Lower lobe of right lung (tissue), 2 donors: Measurements from ENCODE around the gene FN3K. TPM values are rescaled to one million over a fixed set of nuclear protein-coding genes. Genes with fewer than 3 reads are reported as not detected.

Source experiments
- ATAC-seq, 2 donors: fragments of 200-7000 bp; cut with Tn5 transposase; one replicate each; pipeline ENCODE4 v1.9.1; 2020 to 2022; ENCODE audit warnings: mild to moderate bottlenecking in 2 of 2, moderate library complexity in 2 of 2
- DNase-seq: peaks from one replicate; pipeline ENCODE4 v3.0.0-alpha.2; 2020
- H3K27ac ChIP-seq: fragments of 200-600 bp; one replicate; pipeline ENCODE4 v1.8.0; 2022
- H3K27me3 ChIP-seq: fragments of 200-600 bp; one replicate; pipeline ENCODE4 v1.8.0; 2022; ENCODE audit warnings: low read depth
- H3K36me3 ChIP-seq: fragments of 200-600 bp; one replicate; pipeline ENCODE4 v1.8.0; 2022; ENCODE audit warnings: mild to moderate bottlenecking
- H3K4me1 ChIP-seq: fragments of 200-600 bp; one replicate; pipeline ENCODE4 v1.8.0; 2022
- H3K4me3 ChIP-seq: fragments of 200-600 bp; one replicate; pipeline ENCODE4 v1.8.0; 2022; ENCODE audit warnings: mild to moderate bottlenecking
- H3K9me3 ChIP-seq: fragments of 200-600 bp; one replicate; pipeline ENCODE4 v1.8.0; 2022
- intact Hi-C: fragments of 100-400 bp; cut with DNase I; formaldehyde crosslinking; loops from one replicate; pipeline ENCODE4 v1.11.0; 2022
- total RNA-seq: library from RNA; stranded (reverse); fragmentation: NEBNext Ultra II Directional; extraction: Animal tissue kit (Norgen Biotek cat#: 25700); gene quantifications from one replicate; pipeline ENCODE4 v1.2.1, GENCODE V29; 2021
- TF ChIP-seq, protein P1 (sequence below): fragments of 200-600 bp; IDR thresholded peaks from one replicate; pipeline ENCODE4 v1.8.0; 2022; ENCODE audit warnings: antibody characterized with exemption, mild to moderate bottlenecking
- donor health status: DM: no; HTN: yes; CAD: no; lungs with severe emphysema.

FN3K gene
- total RNA-seq, 1 donor from 2014 or later, result 27.9 TPM

DNA sequence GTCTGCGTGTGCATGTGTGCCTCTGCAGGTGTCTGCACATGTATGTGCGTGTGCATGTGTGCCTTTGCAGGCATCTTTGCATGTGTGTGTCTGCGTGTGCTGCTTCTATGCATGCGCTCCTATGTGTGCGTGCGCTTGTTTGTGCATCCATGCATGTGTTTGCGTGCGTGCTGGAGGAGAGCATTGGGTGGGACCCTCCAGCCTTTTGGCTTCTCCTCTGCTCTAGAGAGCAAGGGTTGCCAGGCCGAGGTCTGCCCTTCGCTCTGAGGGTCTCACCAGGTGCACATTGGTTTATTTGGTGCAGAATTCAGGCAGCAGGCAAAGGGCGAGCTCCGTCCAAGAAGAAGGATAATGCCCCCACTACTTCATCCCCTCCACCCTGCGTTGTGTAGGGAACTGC, 35.9 kb upstream of the FN3K start:
- intact Hi-C loops, result no loop called here
- H3K4me1 ChIP-seq, result peaks cover 17% of the 10 kb centered on the region
- peaks cover 6% of the 10 kb centered on the region for H3K9me3 ChIP-seq
- H3K27ac ChIP-seq, result no peak overlapping the region
- TF ChIP-seq, protein P1, sequence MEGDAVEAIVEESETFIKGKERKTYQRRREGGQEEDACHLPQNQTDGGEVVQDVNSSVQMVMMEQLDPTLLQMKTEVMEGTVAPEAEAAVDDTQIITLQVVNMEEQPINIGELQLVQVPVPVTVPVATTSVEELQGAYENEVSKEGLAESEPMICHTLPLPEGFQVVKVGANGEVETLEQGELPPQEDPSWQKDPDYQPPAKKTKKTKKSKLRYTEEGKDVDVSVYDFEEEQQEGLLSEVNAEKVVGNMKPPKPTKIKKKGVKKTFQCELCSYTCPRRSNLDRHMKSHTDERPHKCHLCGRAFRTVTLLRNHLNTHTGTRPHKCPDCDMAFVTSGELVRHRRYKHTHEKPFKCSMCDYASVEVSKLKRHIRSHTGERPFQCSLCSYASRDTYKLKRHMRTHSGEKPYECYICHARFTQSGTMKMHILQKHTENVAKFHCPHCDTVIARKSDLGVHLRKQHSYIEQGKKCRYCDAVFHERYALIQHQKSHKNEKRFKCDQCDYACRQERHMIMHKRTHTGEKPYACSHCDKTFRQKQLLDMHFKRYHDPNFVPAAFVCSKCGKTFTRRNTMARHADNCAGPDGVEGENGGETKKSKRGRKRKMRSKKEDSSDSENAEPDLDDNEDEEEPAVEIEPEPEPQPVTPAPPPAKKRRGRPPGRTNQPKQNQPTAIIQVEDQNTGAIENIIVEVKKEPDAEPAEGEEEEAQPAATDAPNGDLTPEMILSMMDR, result no peak
- H3K36me3 ChIP-seq, result no peaks in the 10 kb centered on the region
- peak overlapping the region; percentile 76 for H3K4me3 ChIP-seq
- no peak for ATAC-seq
- H3K27me3 ChIP-seq, result no peaks in the 10 kb centered on the region
- DNase-seq, result no peak

DNA sequence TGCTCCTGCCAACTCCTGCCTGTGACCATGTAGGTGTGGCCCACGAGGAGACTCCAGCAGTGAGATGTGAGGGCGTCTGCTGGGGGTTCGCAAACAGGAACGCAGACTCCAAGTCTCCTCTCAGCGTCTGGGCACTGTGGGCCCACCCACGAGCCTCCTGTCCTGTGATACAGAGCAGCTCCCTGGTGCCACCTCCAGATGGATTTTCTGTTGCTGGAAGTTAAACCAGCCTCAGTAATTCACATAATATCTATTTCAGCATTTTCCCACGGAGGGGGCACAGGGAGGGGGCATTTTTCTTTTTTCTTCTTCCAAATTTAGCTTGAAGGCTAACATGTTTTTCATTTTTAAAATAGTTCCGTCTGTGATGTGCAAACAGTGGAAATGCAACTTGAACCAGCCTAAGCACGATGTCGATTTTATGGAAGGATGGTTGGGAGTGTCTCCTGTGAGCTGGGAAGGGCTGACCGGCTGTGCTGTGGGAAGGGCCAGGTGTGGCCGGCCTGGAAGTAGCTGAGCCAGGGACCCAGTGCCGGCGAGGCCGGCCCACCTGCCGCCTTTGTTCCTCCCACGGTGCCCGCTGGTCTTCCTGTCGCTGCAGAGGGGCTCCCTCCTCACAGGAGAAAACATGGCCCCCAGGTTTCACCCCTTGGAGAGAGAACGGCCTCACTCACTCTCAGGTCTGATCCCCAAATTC, 33.0 kb upstream of the FN3K start:
- DNase-seq (peak; percentile 28), ATAC-seq (no peak)
- Histone ChIP-seq H3K27me3 (no peaks in the 10 kb centered on the region), H3K4me1 (peaks cover 9% of the 10 kb centered on the region), H3K4me3 (no peak overlapping the region), H3K9me3 (no peaks in the 10 kb centered on the region), H3K27ac (no peak overlapping the region), H3K36me3 (no peaks in the 10 kb centered on the region)
- TF ChIP-seq, protein P1, result no peak
- intact Hi-C loops, result no loop called here

DNA sequence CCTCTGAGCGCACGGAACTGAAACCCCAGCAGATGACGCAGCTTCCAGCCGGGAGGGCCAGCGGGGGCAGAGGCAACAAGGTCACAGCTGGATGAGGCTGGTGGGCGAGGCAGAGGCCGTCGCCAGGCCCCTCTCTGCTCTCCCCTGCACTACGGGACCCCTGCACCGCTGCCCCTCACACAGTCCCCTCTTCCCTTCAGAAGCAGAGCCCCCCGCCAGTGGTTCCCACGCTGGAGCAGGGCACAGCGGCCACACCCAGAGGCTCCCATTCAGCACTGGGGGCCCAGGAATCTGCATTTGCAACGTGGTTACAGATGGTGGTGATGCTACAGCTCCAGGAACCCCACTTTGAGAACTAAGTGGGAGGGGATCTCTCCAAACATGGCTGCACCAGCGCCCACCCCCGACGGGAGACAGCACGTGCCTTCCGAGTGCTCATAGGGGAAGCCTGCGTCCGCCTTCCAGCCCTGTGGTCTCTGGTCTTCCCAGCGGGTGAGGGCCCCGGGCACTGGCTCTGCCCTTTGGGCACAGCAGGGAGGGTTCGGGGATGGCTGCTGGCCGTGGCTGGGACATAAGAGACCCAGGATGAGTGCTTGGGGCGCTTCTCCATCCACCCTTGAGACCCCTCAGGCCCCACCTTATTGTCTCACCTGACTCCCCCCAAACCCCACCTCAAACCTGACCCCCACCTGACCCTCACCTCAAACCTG, 32.2 kb upstream of the FN3K start:
- TF ChIP-seq, protein P1, result no peak
- Histone ChIP-seq H3K4me1 (peaks cover 6% of the 10 kb centered on the region), H3K9me3 (no peaks in the 10 kb centered on the region), H3K4me3 (no peak overlapping the region), H3K27ac (no peak overlapping the region), H3K36me3 (no peaks in the 10 kb centered on the region), H3K27me3 (no peaks in the 10 kb centered on the region)
- ATAC-seq, result no peak
- intact Hi-C loops, result no loop called here
- DNase-seq, result peak; percentile 45

DNA sequence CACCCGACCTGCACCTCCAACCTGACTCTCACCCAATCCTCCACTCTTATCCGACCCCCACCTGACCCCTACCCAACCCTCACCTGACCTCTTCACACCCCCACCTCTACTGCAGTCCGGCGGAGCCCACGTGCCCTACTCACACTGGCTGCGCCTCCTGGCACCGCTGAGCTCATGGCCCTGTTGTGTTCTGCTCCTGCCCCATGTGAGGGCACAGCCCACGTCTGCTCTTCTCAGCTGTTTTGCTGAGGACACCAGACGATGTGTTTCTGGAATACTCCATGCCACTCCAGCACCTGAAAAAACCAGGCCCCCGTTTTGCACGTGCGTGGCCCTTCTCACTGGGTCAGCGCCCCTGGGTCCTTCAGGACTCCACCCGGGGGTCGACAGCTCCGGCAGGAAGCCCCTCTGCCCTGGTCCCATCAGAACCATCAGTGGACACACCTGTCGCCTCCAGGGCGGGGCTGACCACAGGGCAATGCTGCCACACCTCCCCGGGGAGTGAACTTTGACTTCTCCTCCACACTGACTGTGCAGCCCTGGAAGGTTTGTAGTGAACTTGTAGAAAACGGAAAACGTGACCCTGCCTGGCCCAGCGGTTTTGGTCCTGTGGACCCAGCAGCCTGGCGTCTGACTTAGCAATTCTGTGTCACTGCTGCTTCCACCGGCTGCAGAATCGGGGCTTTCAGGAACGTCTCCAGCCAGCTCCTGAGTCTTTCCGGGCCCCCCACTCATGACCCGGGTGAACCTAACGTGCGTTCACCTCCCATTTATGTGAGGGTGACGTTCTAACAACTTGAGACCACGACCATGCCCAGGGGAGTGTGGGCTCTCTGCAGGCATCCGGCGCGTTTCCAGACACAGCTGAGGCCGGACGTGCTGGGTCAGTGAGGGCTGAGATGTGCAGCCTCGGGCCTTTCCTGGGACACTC, 31.2 kb upstream of the FN3K start:
- H3K4me1 ChIP-seq, result peaks cover 4% of the 10 kb centered on the region
- no peak overlapping the region for H3K4me3 ChIP-seq
- ATAC-seq (no peak), DNase-seq (no peak)
- H3K36me3 ChIP-seq, result no peaks in the 10 kb centered on the region
- intact Hi-C loops, result no loop called here
- H3K9me3 ChIP-seq, result no peaks in the 10 kb centered on the region
- TF ChIP-seq, protein P1, result no peak
- H3K27me3 ChIP-seq, result no peaks in the 10 kb centered on the region
- H3K27ac ChIP-seq, result no peak overlapping the region

DNA sequence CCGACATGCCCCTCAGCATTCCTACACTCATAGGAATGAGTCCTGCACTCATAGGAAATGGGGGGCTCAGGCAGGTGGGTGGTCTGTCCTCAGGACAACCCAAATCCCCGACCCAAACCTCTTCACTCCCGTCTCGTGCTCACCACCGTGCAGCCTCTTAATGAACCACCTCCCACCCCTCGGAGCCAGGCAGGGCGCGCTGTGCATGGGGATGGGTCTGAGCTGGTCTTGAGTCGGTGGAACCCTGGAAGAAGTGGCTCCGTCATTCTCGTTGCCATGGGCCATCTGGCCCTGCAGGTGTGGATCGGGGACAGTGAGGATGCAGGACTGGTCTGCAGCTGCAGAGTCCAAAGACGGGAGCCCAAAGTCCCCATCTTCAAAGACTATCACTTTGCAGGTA, 30.5 kb upstream of the FN3K start:
- Histone ChIP-seq H3K27me3 (no peaks in the 10 kb centered on the region), H3K4me3 (no peak overlapping the region), H3K36me3 (no peaks in the 10 kb centered on the region), H3K9me3 (no peaks in the 10 kb centered on the region), H3K4me1 (no peaks in the 10 kb centered on the region), H3K27ac (no peak overlapping the region)
- DNase-seq, result no peak
- TF ChIP-seq, protein P1, result no peak
- ATAC-seq, result no peak
- intact Hi-C loops, result no loop called here
